Spleen (tissue), 7 donors: Measurements from ENCODE around the gene MBNL2.

Experiments
- POLR2A ChIP-seq, 3 donors: fragments of 450-650 bp; IDR thresholded peaks; one replicate each; pipeline ENCODE4 v1.5.1; 2017; ENCODE audit warnings: antibody characterized with exemption in 3 of 3, mild to moderate bottlenecking in 1 of 3
- POLR2AphosphoS5 ChIP-seq, 3 donors: sonication (generic); formaldehyde crosslinking; IDR thresholded peaks; one replicate each; pipeline ENCODE4 v1.5.1; 2017; ENCODE audit warnings: antibody characterized with exemption in 3 of 3
- TF ChIP-seq, protein P1 (sequence below), 11 experiments: fragments of 200-600 bp in 7 of 11; fragments of 450-650 bp in 4 of 11; sonication (generic) in 4 of 11; IDR thresholded peaks in 8 of 11; conservative IDR thresholded peaks in 3 of 11; 1 replicate in 7 of 11; 2 replicates in 4 of 11; pipeline versions ENCODE4 v1.4.0 to v1.8.0; 2016 to 2021; ENCODE audit warnings: antibody characterized with exemption in 11 of 11, inconsistent platforms in 4 of 11, mild to moderate bottlenecking in 1 of 11
- donor health status: DM: no; HTN: no; CAD: no; lungs with moderate emphysema.
- donor health status: DM: no; HTN: no; CAD: no.
- donor health status: DM: no; HTN: no; CAD: no.

DNA sequence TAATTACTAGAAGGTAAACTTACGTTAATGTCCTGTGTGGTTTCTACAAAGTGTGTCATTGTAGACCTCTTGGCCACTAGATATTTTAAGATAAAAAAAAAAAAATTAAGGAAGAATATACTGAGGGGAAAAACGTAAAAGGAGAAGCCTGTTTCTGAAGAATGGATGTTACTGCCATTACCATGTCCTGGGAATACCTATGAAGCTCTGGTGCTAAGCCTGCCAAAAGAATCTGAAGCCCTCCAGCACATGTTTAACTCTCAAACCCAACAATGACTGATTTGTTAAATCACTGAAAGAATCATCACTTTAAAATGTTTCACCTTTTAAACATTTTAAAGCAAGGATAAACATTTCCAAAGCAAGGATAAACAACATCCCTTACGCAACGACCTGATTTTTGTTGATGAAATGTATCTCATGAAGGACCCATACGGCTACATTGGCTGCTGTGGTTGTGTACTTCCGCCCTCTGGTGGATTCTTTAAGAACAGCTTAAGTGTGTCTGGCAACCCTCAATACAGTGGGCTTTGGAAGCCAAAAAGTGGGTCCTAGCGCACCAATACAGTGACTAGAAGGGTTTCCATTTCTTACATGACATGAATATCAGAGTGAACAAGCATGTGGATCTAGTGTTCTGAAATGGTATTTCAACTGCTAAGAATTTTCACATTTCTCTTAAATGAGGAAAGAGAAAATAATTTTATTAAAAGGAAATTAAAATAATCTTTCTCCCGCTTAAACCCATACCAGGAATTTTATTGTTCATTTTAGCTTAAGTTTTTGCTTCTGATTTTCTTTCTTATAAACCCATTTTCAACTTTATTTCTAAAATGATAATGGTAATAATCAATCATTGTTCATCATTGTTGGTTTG, 137.3 kb downstream of the MBNL2 start:
- TF ChIP-seq, protein P1, sequence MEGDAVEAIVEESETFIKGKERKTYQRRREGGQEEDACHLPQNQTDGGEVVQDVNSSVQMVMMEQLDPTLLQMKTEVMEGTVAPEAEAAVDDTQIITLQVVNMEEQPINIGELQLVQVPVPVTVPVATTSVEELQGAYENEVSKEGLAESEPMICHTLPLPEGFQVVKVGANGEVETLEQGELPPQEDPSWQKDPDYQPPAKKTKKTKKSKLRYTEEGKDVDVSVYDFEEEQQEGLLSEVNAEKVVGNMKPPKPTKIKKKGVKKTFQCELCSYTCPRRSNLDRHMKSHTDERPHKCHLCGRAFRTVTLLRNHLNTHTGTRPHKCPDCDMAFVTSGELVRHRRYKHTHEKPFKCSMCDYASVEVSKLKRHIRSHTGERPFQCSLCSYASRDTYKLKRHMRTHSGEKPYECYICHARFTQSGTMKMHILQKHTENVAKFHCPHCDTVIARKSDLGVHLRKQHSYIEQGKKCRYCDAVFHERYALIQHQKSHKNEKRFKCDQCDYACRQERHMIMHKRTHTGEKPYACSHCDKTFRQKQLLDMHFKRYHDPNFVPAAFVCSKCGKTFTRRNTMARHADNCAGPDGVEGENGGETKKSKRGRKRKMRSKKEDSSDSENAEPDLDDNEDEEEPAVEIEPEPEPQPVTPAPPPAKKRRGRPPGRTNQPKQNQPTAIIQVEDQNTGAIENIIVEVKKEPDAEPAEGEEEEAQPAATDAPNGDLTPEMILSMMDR (IDR thresholded peaks at IDR 0.05 in 8 of 11, conservative IDR thresholded peaks at IDR 0.05 in 3 of 11), result peak; percentile 38 to 83 (median 78)
- TF ChIP-seq POLR2A (IDR thresholded peaks at IDR 0.05) (no peak), POLR2AphosphoS5 (IDR thresholded peaks at IDR 0.05) (peak in 1 of 3 donors; percentile 51)
